Measurements from ENCODE around the gene EIF1AX.
"Not testable (repeated sequence)": the region's sequence is repeated elsewhere in the genome, so short reads cannot be mapped to it uniquely, and the experiment has no call there.

The EIF1AX gene, protein sequence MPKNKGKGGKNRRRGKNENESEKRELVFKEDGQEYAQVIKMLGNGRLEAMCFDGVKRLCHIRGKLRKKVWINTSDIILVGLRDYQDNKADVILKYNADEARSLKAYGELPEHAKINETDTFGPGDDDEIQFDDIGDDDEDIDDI

DNA sequence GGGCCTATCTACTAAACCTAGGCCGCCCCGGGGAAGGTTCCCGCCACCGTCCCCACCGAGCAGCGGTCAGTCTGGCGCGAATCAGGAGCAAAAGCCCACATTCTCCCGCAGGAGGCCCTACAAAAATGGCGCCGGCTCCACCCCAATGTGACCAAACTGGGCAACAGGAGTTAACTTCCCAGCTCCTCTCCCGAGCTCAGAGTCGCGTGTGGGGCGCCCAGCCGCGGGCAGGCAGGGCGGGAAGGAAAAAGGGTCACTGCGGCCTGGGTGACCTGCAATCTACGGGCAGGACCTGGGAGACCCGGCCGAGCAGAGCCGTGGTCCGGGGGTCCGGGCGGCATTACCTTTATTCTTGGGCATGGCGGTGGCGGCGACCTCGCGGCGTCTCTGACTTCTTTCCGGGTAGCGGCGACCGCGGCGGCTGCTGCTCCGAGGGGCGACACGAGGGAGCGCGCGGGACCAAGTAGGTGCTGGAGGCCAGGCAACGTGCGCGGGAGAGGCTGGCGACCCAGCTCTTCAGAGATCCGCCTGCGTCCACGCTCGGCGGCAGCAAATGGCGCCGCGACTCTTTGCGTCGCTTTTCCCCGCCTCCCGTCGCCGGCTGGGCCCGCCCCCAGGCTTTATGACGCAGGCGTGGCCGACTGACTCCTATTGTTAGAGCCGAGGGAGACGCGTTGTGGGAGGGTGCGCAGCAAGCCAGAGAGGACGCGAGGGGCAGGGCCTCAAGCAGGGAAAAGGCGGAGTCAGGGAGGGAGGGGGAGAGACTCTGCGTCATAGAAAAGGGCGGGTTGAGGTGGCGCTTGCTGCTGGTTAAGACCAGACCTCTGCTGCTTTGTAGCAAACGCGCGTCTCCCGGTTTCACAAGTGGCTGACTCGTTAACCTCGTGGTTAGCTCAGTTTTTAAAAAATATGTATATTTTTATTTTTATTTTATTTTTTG lies at the start of gene EIF1AX:
Gene EIF1AX, minus strand, starts transcription at position 558 of the 940 bp plus-strand sequence. Its CDS starts 198 bp downstream, at position 360.
- DNase-seq = peak; percentile 99

DNA sequence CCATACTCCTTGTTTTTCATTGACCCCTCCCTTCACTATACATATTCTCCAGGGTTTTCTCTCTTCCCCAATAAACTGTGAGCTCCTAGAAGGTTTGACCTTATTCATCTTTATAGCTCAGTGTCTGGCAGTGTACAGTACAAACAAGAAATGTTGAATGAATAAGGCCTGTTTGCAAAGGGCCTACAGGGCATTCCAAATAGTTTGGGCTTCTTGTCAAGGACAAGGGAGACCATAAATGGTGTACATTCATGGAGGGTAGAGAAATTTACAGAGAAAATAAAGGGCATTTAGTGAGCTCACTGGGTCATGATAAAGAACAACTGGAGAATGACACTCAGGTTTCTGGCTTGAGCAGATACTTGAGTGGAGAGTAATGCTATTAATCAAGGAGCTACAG lies 47.5 kb upstream of the EIF1AX start:
- DNase-seq = no peak

DNA sequence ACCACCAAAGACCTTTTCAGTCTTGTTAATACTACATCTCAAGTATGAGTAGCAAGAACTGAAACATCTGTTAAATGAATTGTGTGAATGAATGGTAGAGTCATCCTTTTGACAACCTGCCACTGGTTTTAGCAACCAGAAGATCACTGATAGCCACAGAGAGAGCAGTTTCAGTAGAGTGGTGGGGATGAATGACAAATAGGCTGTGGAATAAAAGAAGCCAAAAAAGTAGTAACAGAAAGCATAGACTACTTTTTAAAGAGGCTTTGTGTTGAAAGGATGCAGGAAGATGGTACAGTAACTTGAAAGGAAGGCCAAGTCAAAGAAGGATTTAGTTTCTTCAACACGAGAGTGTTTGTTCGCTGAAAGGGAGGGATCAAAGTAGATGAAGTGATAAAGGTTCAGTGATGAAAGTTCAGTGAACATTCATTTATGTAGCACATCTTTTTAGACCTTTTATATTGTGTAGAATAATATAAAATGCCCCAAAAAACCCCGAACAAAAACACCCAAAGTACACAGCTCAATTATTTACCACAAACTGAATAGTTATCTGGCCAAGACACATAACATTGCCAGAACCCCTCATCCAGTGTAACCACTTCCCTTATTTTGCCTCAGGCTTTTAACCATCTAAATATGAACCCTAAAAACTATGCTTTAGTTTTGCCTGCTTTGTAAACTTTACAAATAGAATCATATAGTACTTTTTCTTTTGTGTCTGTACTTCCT lies 40.1 kb upstream of the EIF1AX start:
- DNase-seq = no peak

DNA sequence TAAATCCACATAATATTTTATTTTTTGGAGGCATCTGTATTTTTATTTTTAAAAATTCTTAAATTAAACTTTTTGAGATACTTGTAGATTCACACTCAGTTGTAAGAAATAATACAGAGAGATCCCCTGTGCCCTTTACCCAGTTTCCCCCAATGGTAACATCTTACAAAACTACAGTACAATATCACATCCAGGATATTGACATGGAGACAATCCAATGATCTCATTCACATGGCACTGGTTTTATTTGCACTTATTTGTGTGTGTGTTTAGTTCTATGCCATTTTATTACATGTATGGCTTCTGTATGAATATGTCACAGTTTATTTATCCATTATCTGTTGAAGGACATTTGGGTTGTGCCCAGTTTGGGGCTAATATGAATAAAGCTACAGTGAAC lies 35.5 kb upstream of the EIF1AX start:
- DNase-seq = no peak

DNA sequence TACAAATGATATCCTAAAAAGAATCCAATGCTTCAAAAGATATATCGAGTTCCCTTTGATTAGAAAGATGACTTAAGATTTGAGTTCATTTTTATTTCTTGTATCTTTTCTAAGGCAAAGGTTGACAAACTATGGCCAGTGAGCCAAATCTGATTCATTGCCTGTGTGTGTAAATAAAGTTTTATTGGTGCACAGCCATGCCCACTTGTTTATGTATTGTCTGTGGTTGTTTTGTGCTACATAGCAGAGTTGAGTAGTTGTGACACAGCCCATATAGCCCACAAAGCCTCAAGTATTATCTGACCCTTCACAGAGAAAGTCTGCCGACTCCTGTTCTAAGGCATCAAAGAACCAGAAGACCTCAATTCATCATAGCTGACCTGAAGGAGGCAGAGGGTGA lies 32.2 kb upstream of the EIF1AX start:
- DNase-seq = no peak

DNA sequence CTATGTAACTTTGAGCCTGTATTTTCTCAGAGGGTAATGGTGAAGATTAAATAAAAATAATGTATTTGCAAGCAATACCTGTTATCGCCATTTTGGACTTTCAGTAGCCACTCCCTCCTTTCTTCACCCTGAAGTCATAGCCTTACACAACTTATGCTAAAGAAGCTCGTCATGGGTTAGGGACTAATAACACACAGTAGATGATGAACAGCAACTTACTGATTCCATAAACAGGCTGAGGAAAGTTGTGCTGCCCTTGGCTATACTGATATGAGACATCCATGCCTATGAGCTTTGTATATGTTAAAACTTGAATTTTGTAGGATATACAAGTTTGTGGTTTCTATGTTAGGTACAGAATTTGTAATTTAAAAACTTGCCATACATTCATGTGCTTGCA lies 31.7 kb upstream of the EIF1AX start:
- no peak for DNase-seq

DNA sequence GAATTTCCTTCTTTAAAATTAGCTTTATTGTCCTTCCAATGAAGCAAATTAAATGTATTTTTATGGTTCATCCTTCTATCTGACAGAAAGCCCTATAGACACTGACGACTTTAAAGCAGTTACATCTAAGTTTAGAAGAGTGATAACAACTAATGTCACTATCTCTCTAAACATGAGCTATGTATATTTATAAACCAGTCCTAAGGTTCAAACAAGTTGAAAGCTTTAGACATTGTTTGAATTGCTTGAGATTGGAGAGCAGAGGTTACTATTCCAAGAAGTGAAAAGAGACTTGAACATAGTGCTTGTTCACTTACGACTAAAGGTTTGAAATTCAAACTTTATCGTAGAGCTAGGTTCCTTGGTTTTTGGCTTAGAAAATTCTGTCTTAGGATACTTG lies 30.2 kb upstream of the EIF1AX start:
- no peak for DNase-seq

DNA sequence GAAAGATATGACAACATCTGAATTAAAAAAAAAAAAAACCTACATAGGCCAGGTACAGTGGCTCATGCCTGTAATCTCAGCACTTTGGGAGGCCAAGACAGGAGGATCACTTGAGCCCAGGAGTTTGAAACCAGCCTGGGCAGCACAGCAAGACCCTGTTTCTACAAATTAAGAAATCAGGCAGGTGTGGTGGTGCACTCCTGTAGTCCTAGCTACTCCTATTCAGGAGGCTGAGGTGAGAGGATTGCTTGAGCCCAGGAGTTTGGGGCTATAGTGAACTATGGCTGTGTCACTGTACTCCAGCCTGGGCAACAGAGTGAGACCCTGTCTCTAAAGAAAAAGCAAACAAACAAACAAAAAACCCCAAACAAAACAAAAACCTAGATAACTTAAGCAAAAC lies 20.9 kb upstream of the EIF1AX start:
- not testable (repeated sequence) for DNase-seq

DNA sequence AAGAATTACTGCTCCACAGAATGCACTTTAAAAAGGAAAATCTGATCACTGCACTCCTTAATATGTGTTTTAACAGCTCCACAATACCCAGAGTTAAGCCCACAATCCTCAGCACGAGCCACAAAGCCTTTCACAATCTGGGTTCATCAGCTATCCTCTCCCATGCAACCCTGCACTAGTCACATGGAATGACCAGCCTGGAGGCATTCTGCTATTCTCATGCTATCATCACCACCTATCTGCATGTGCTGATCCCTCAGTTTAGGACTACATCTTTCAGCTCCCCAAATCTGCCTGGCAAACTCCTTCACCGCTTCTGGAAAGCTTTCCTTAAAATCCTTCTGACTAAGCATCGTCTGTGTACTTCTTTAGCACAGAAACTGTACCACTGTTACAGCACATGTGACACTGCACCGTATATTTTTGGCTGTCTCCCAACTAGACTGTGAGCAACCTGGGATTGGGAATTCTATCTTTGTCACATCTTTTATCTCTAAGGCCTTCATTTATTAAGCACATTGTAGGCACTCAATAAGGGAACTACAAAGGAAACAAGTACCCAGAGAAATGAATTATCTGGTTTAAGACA lies 18.3 kb upstream of the EIF1AX start:
- DNase-seq = no peak

DNA sequence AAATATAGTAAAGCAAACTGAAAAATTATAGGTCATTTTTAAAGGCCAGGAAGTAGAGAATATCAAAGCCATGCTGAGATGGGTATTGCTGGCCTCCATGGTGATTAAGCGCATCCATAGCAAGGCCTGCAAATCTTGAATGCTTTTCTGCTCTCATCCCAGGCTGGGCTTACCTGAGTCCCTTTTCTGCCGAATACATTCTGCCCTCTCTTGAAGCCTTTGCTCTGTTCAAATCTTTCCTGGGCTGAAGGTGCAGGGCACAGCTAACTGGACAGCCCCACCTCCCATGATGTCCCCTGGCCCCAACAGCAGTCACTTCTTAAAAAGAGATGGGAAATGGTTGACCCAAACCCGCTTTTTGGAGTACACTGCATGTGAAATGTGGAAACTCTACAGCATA lies 10.1 kb upstream of the EIF1AX start:
- DNase-seq = no peak

DNA sequence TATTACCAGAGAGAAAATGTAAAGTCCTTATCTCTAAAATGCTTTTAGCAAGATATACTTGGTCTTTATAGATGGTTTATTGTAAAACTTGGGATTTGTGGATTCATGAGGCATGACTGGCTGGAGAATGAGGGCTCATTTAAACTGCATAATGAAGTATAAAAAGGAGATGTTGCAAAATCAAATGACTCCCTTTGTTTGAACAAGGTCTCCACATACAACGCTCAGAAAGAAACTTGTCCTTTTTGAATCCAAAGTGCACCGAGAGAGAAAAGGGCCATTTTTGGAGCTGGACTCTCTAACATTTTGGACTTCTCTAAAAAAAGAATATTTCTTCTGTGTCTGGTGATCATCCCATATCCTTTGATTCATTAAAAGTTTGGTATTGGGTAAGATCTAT lies 7.7 kb upstream of the EIF1AX start:
- no peak for DNase-seq

DNA sequence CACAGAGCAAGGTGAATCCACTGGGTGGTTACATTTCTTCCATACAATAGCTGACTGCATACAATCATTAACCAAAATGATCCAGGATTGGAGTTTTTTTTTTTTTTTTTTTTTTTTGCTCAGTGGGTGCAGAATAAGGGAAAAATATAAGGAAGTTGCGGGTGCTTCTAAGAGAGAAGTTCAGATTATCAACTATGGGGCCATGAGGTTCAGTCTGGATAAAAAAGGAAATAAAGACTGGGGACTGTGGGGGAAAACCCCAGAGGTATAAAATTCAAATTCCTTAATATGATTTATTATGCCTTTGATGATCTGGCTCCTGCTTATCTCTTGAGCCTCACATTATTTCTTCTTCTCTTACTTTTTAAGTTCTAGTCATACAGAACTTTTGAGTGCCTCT lies 5.9 kb upstream of the EIF1AX start:
- no peak for DNase-seq

DNA sequence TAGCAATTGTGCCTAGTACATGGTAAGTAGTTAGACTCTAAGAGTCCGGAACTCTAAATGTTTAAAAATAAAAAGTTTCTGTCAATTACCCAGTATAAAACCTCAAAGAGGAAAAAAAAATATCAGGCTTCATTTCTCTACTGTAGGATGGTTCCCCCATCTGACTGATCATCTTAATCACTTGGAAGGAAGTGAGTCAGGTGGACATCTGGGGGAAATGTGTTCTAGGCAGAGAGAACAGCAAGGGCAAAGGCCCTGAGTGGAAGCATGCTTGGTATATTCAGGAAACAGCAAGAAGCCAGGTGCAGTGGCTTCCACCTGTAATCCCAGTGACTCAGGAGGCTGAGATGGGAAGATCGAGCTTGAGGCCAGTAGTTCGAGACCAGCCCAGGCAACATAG lies 2.9 kb upstream of the EIF1AX start:
- no peak for DNase-seq

DNA sequence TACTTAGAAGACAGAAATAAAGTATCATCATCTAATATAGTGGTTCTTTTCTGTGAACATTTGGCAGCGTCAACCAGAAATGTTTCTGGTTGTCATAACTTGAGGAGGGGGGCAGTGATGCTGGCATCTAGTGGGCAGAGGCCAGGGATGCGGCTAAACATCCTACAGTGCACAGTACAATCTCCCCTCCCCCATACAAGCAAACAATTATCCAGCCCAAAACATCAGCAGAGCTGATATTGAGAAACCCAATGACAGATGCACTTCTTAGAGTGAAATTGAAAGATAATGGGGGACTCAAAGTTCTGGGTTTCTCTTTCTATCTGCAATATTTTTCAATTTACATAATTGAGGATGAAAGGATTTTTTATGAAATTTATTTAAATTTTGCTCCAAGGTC lies 1.9 kb upstream of the EIF1AX start:
- DNase-seq = no peak

DNA sequence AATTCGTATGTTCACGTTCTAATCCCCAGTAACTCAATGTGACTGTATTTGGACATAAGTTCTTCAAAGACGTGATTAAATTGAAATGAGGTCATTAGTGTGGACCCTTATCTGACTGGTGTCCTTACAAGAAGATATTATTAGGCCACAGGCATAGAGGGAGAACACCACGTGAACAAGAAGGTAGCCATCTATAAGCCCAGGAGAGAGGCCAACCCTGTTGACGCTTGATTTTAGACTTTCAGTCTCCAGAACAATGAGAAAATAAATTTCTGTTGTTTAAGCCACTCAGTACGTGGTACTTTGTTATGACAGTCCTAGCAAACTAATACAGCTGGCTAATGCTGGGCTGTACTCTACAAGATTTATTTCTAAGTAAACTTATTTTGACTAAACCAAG lies 1.5 kb upstream of the EIF1AX start:
- no peak for DNase-seq

DNA sequence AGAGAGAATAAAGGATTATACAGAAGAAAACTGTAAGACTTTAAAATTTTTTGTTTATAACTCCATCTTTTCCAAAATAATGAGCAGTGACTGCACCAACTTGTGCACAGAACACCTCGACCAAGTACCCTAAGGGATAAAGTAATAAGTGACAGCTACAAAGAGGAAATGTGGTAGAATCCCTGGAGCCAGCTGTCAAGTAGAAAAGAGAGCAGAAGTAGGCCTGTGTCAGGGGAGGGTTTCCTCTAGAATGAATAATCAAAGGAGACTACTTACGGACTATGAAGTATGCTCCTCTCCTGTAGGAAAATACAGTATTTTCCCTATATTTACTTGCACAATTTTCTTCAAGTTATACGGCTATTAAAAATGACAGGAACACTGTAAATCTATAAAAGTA lies 1.2 kb downstream of the EIF1AX start:
- DNase-seq = no peak

DNA sequence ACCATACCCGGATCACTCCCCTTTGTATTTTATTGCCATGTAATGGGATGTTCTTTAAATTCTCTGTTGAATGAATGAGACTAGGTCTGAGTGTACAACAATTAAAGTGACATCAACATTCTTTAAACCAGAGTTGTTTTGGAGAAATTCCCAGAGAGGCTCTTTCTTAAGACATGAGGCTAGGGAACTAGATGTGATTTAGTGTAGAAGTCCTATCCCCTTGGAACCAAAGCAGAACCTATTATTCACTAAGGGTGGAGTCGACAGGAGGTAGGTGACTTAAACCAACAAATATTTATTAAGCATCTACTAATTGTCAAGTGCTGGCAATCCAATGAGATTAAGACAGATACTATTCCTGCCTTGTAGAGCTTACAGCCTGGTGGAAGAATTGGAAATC lies 1.7 kb downstream of the EIF1AX start:
- no peak for DNase-seq

DNA sequence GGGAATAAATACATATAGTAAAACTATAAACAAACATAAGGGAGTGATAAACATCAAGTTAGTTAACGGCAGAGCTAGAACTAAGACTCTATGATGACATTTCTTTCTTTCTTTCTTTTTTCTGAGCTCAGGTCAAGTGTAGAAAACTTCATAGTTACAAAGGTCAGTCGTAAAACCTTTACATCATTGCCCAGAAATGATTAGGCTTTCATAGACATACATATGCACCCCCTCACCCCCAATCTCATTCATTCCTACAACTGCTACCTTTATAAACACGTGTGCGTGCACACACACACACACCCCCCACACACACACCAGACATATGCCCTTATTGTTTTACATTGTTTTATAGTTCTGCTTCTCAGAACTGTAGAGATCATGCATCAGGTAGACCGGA lies 5.7 kb downstream of the EIF1AX start:
- no peak for DNase-seq

DNA sequence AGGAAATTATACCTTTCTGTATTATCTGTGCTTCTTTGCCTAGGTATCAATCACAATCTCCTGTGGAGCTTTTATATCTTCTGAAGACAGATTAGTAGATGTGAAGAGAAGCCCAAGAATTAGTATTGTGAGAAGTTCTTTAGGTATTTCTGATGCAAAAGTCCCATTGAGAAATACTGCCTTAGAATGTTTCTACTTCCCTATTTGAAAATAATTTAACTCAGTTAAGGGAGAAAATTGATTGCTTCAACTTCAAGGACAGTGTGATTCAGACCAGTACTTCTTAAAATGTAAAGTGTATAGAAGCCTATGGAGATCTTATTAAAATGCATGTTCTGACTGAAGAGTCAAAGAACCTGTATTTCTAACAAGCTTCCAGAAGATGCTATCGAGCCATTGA lies 9.0 kb downstream of the EIF1AX start:
- no peak for DNase-seq

DNA sequence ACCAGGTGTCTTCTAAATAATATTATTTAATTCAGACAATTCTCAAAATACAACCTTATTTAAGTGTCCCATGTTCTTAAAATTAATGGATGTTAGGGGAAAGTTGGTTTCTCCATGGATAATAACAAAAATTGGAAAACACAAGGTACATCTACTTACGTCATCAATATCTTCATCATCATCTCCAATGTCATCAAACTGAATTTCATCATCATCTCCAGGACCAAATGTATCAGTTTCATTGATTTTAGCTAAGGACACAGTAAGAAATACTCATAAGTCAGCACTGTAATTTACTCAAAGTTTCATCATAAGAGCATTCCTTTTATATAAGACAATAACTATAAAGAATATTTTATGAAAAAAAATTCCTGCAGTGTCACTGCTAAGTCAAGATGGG lies 11.3 kb downstream of the EIF1AX start:
- DNase-seq = no peak

DNA sequence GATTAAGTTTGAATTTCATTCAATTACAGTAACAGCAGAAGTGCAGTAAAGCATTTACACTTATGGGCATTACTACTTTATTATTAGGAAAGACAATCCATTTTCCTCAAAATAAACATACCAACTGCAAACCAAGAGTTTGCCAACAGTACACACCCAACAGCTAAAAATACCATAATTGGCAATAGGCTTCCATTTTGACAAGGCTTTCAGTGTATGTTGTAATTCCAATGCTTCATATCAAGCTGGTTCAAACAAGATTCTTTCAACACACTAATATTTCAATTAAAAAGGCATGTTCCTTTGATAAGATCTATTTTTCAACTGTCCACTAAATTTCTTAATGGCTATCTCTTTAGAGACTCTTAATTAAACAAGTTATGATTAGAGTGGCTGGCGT lies 12.1 kb downstream of the EIF1AX start:
- DNase-seq = no peak

DNA sequence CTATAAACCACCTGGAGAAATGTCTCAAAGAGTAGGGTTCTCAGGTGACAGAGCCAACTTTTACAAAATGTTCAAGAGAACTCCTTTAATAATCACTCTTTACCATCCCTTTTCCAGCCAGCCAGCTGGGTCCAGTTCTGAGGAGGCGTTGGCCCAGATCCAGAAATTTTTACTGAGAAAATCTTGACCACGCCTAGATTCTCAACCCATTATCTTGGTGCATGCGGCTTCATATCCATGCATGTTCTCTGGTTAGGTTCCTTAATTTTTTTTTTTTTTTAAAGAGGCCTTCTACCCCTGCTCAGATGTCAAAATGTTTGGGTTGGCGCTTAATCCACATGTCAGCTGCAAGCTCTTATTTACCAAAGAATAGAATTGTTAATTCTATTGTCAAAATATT lies 13.0 kb downstream of the EIF1AX start:
- DNase-seq = no peak

DNA sequence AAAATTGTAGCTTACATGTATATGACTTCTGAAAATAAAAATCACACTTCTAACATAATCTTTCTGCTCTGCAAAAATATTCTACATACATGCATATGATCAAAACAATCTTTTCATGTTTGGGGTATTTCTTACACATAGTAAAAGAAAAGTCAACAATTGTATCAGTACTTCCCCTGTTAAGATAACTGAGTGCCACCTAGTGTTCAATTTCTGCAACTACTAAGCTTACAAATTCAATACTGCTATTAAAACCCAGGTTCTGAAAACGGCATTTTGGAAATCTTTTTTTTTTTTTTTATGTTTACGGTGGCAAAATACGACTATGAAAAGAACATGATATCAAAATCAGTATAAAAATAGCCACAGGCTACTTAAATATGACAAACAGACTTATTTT lies 14.2 kb downstream of the EIF1AX start:
- DNase-seq = not testable (repeated sequence)

DNA sequence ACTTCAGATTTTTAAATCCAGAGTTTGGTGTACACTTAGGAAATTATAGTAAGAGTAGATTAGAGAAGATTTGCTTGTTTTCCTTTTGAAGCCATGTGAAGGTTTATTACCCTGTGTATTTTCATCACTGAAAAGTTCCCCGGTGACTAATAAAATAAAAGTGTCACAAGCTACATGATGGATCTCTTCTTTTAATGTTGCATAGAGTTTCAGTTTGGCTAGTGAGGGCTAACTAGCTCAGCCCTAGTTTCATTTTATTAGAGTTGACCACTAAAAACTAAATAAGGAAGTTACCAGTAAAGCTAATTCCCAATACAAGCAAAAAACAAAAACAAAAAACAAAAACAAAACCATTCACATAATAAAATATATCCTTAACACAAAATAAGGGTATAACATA lies 14.8 kb downstream of the EIF1AX start:
- not testable (repeated sequence) for DNase-seq

All from midbrain (tissue), 1 donor.